Stimulated activated naive CD8-positive, alpha-beta T cell treated with anti-CD3 and anti-CD28 coated beads, Interleukin-15, Interleukin-2, amounts not matched to agents 100 ng/mL and 50 ng/mL, for 24 hours (primary cell): ENCODE results near the gene SPRN.
"Not testable (repeated sequence)": the region's sequence is repeated elsewhere in the genome, so short reads cannot be mapped to it uniquely, and the experiment has no call there.

Experiments used
- H3K27ac Mint-ChIP-seq: one replicate; pipeline ENCODE4 v1.8.0; 2021; ENCODE audit warnings: mild to moderate bottlenecking, mixed read lengths
- H3K27me3 Mint-ChIP-seq: one replicate; pipeline ENCODE4 v1.8.0; 2021; ENCODE audit warnings: mixed read lengths
- H3K36me3 Mint-ChIP-seq: one replicate; pipeline ENCODE4 v1.8.0; 2021; ENCODE audit warnings: low read depth, mixed read lengths
- H3K4me1 Mint-ChIP-seq: one replicate; pipeline ENCODE4 v1.8.0; 2021; ENCODE audit warnings: low read depth, mixed read lengths
- H3K4me3 Mint-ChIP-seq: one replicate; pipeline ENCODE4 v1.8.0; 2021; ENCODE audit warnings: mild to moderate bottlenecking, mixed read lengths
- H3K9me3 Mint-ChIP-seq: one replicate; pipeline ENCODE4 v1.8.0; 2021; ENCODE audit warnings: mixed read lengths

Gene SPRN

DNA sequence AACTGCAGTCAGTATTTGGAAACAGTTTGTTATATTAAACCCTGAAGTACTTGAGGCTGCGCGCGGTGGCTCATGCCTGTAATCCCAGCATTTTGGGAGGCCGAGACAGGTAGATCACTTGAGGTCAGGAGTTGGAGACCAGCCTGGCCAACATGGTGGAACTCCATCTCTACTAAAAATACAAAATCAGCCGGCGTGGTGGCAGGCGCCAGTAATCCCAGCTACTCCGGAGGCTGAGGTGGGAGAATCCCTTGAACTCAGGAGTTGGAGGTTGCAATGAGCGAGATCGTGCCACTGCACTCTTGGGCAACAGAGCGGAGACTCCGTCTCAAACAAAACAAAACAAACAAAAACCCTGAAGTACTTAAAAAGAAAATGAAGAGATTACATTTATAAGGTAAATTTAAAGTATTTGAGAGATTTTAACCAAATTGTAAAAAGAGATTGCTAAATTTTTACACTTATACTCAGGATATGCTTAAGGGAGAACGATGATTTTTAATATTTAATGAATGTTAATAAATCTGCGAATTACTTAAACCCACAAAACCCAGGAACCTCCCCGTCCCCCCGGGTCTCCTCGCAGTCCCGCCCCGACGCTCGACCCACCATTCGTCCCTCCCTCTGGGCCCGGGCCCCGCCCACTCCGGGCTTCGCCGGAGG lies 30.9 kb downstream of the SPRN start:
- Mint-ChIP-seq H3K4me3 (peak overlapping the region; percentile 96), H3K9me3 (no peaks in the 10 kb centered on the region), H3K36me3 (peaks cover 33% of the 10 kb centered on the region), H3K27me3 (no peaks in the 10 kb centered on the region), H3K27ac (peak overlapping the region; percentile 55), H3K4me1 (peaks cover 69% of the 10 kb centered on the region)

- Mint-ChIP-seq H3K27me3 (no peaks in the 10 kb centered on the region), H3K9me3 (no peaks in the 10 kb centered on the region), H3K36me3 (peaks cover 18% of the 10 kb centered on the region), H3K4me3 (peak overlapping the region; percentile 54), H3K4me1 (peaks cover 74% of the 10 kb centered on the region), H3K27ac (peak overlapping the region; percentile 87)
Observed at GRCh38 chr10:133391761-133392518, 32.5 kb downstream of the SPRN start.

DNA sequence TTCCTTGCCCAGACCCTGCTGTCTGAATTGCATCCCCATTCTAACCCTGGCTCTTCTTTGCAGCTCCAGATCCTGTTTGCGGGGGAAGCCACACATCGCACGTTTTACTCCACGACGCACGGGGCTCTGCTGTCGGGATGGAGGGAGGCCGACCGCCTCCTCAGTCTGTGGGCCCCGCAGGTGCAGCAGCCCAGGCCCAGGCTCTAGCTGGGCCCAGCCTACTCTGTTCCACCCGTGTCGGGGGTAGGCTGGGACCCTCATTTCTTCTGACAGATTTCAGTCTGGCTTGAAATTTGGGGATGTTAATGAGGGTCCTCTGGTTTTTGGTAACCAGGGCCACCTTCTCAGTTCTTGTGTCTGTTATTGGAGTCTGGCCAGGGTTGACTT lies 33.2 kb downstream of the SPRN start:
- Mint-ChIP-seq H3K4me1 (peaks cover 72% of the 10 kb centered on the region), H3K4me3 (peak overlapping the region; percentile 54), H3K36me3 (peaks cover 11% of the 10 kb centered on the region), H3K9me3 (no peaks in the 10 kb centered on the region), H3K27ac (peak overlapping the region; percentile 87), H3K27me3 (no peaks in the 10 kb centered on the region)

DNA sequence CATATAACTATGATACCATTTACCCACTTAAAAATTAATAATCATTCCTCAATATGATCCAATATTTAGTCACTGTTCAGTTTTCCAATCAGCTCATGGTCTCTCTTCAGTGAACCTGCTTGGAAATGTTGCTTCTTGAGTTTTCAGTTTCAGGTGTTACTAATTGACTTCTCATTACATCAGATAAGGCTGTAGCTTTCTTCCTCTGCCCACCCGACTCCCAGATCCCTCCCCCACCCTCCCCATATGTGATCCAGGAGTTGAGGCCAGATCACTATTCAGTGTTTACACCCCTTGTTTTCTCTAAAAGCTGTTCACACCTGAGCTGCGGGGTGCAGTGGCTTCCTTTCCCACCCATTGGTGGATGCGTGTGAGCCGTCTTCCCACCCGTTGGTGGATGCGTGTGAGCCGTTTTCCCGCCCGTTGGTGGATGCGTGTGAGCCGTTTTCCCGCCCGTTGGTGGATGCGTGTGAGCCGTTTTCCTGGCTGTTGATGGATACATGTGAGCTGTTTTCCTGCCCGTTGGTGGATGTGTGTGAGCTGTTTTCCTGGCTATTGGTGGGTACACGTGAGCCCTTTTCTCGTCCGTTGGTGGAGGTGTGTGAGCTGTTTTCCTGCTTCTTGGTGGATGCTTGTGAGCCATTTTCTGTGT lies 33.7 kb downstream of the SPRN start:
- peak overlapping the region; percentile 87 for H3K27ac Mint-ChIP-seq
- H3K4me3 Mint-ChIP-seq: peak overlapping the region; percentile 79
- H3K4me1 Mint-ChIP-seq: peaks cover 69% of the 10 kb centered on the region
- H3K27me3 Mint-ChIP-seq: no peaks in the 10 kb centered on the region
- H3K9me3 Mint-ChIP-seq: no peaks in the 10 kb centered on the region
- H3K36me3 Mint-ChIP-seq: peaks cover 9% of the 10 kb centered on the region

DNA sequence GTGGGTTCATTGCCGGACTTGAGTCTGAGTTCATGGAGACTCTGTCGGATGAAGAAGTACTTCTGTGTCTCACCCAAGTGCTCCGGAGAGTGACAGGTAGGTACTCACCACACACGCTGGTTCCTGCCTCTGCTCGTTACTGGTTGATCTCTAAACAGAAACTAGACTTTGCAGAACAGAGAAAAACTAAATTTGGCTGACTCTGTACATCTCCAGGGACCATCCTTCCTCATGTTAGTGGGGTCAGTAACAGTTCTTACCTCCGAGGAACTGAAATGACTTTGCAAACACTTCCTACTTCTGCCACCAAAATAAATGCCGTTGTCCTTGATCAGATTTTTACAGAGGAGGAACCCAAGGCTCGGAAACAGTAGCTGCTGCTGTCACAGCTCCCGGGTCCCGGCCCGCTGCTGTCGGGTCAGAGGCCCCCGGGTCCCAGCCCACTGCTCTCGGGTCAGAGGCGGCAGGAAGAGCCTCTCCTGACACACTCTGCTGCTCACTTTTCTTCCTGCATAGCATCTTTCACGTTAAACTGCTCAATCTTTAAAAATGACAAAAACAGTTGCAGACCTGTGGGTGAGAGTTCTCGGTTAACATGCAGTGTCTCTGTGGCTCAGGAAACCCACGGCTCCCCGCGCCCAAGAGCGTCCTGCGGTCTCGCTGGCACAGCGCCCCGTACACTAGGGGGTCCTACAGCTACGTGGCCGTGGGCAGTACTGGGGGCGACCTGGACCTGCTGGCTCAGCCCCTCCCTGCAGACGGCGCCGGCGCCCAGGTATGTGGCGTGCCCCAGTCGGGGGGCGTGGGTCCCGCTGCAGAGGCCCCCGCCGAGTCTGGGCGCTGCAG lies 35.2 kb downstream of the SPRN start:
- Mint-ChIP-seq H3K4me1 (peaks cover 56% of the 10 kb centered on the region), H3K36me3 (no peaks in the 10 kb centered on the region)

GRCh38 chr10:133388236-133388972 lies 36.0 kb downstream of the SPRN start:
- Mint-ChIP-seq H3K27me3 (no peaks in the 10 kb centered on the region), H3K4me1 (peaks cover 53% of the 10 kb centered on the region), H3K9me3 (no peaks in the 10 kb centered on the region), H3K36me3 (no peaks in the 10 kb centered on the region), H3K27ac (peak overlapping the region; percentile 87), H3K4me3 (peak overlapping the region; percentile 79)

More for the DNA sequence above, 35.2 kb downstream of the SPRN start:
- H3K27me3 Mint-ChIP-seq: no peaks in the 10 kb centered on the region
- peak overlapping the region; percentile 79 for H3K4me3 Mint-ChIP-seq
- H3K9me3 Mint-ChIP-seq: no peaks in the 10 kb centered on the region
- peak overlapping the region; percentile 87 for H3K27ac Mint-ChIP-seq

- not testable (repeated sequence) for H3K27me3 Mint-ChIP-seq, H3K27ac Mint-ChIP-seq, H3K4me3 Mint-ChIP-seq, H3K9me3 Mint-ChIP-seq, H3K36me3 Mint-ChIP-seq
- peaks cover 44% of the 10 kb centered on the region for H3K4me1 Mint-ChIP-seq
Observed at GRCh38 chr10:133386951-133387350, 37.5 kb downstream of the SPRN start.

- H3K4me1 Mint-ChIP-seq: peaks cover 28% of the 10 kb centered on the region
- no peak overlapping the region for H3K4me3 Mint-ChIP-seq
Observed at GRCh38 chr10:133385214-133385613, 39.2 kb downstream of the SPRN start.

GRCh38 chr10:133384071-133384470 lies 40.4 kb downstream of the SPRN start:
- peaks cover 18% of the 10 kb centered on the region for H3K4me1 Mint-ChIP-seq
- H3K27ac Mint-ChIP-seq: no peak overlapping the region
- no peaks in the 10 kb centered on the region for H3K36me3 Mint-ChIP-seq
- H3K27me3 Mint-ChIP-seq: no peaks in the 10 kb centered on the region
- H3K4me3 Mint-ChIP-seq: no peak overlapping the region
- no peaks in the 10 kb centered on the region for H3K9me3 Mint-ChIP-seq

More at GRCh38 chr10:133385214-133385613, 39.2 kb downstream of the SPRN start:
- Mint-ChIP-seq H3K9me3 (no peaks in the 10 kb centered on the region), H3K36me3 (no peaks in the 10 kb centered on the region), H3K27me3 (no peaks in the 10 kb centered on the region), H3K27ac (no peak overlapping the region)

GRCh38 chr10:133383551-133383950 lies 40.9 kb downstream of the SPRN start:
- peaks cover 12% of the 10 kb centered on the region for H3K4me1 Mint-ChIP-seq
- no peak overlapping the region for H3K4me3 Mint-ChIP-seq
- H3K27me3 Mint-ChIP-seq: no peaks in the 10 kb centered on the region
- H3K9me3 Mint-ChIP-seq: no peaks in the 10 kb centered on the region
- no peaks in the 10 kb centered on the region for H3K36me3 Mint-ChIP-seq
- H3K27ac Mint-ChIP-seq: no peak overlapping the region

DNA sequence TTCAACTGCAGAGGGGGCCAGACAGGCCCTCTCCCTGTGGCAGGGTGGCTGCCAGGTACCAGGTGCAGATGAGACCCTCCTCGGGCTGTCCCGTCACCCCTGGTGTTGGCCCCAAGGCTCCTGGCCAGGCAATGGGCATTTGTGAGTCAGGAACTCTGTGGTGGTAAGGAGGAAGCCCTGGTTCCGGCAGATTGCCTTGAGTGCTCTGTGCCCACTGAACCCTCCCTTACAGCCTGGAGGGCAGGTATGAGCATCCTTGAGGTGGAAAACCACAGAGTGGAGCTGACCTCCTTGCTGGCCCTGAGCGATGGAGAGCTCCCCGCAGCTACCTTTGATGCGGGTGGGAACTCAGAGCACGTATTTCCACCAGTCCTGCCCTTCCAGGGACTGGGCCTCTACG lies 43.4 kb downstream of the SPRN start:
- H3K27ac Mint-ChIP-seq: no peak overlapping the region
- H3K4me1 Mint-ChIP-seq: peaks cover 7% of the 10 kb centered on the region
- H3K9me3 Mint-ChIP-seq: no peaks in the 10 kb centered on the region
- H3K36me3 Mint-ChIP-seq: no peaks in the 10 kb centered on the region
- no peak overlapping the region for H3K4me3 Mint-ChIP-seq
- H3K27me3 Mint-ChIP-seq: no peaks in the 10 kb centered on the region

- Mint-ChIP-seq H3K27ac (no peak overlapping the region), H3K4me3 (peak overlapping the region; percentile 56), H3K36me3 (no peaks in the 10 kb centered on the region), H3K9me3 (no peaks in the 10 kb centered on the region), H3K27me3 (no peaks in the 10 kb centered on the region), H3K4me1 (peaks cover 7% of the 10 kb centered on the region)
Observed at GRCh38 chr10:133379801-133380666, 44.4 kb downstream of the SPRN start.

GRCh38 chr10:133379152-133379800 lies 45.1 kb downstream of the SPRN start, which contains the start of gene PAOX:
Gene PAOX, plus strand, starts transcription at chr10:133379262. Its CDS starts 55 bp downstream, at chr10:133379317.
- Mint-ChIP-seq H3K9me3 (no peaks in the 10 kb centered on the region), H3K4me3 (peak within 1 kb of the TSS; percentile 76), H3K36me3 (no peaks in the 10 kb centered on the region), H3K27ac (peak within 1 kb of the TSS; percentile 11), H3K27me3 (no peaks in the 10 kb centered on the region), H3K4me1 (peaks cover 7% of the 10 kb centered on the region)
